ENCODE data around the gene ABHD14A.

Gene ABHD14A

DNA sequence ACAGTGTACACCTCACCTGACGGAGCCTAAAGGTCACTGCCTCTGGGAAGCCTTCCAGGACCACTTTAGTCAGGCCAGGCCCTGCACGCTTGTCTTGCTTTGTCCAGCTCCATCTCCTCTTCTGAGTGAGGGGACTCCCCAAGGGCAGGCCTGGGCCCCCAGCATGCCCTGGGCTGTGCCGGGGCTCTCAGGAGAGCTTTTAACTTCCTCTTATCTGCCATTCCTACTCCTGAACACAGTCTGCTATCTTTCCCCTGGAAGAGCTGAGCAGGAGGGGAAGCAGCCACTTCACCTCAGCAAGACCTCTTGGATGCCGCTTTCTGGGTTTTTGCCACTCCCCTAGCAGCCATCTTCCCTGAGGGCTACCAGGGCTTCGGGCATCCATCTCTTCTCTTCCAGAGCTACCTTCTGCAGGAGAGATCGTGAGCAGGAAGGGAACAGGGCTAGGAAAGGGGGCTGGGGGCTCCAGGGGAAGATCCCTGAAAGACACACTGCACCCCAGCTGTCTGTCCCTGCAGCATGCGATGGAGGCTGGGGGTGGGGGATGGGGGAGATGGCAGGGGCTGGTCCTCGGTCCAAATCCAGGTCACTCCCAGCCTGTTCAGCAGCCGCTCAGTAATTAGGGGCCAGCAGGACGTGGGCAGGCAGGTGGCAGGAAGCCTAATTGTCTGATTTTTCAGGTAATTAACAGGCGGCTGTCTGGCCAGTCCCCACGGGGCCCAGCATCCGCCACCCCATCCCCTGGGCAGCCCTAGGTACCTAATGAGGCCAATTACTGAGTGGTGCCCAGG, 40.8 kb downstream of the ABHD14A start:
- no peak for DNase-seq (ENCODE audit: low read depth in 2 of 2, low spot score in 1 of 2)

DNA sequence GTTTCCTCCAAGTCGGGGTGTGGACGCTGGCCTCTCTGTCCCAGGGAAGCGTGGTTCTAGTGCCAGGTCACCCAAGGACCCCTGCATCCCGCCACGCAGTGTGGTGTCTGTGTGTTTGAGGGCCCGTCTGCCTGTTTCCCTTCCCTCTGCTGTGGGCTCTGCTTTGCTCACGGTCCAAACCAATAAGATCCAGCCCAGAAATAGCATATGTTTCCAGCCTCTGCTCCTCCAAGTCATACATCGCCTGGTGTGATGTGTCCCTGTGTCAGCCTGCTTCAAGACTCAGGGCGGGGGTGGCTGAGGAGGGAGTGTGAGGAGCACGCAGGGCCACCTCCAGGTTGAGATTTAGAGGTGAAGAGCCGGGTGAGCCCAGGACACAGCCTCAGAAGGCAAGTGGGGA, 42.7 kb downstream of the ABHD14A start:
- DNase-seq (ENCODE audit: low read depth in 2 of 2, low spot score in 1 of 2), result no peak

DNA sequence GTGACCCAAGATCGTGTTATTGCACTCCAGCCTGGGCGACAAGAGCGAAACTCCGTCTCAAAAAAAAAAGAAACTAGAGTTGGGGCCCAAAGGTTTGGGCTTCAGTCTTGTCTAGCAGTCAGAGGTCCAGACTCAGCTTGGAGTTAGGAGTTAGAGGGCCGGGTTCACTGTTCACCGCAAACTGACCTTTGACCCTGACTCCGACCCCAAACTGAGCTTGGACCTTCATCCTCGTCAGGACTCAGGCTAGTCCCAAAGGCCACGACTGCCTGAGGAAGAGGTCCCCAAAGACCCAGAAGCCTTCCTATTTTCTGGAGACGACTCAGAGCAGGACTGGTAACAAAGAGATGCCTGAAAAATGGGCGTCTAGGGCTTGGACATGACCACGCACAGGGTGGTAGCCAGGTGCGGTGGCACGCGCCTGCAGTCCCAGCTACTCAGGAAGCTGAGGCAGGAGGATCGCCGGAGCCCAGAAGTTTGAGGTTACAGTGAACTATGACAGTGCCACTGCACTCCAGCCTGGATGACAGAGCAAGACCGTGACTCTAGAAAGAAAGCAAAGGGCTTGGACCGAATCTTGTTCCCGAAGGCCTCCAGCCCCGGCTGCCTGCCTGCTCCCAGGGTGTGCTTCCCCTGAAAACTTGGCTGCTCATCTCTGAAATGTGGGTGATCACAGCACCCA, 43.6 kb downstream of the ABHD14A start:
- DNase-seq (ENCODE audit: low read depth in 2 of 2, low spot score in 1 of 2), result no peak

DNA sequence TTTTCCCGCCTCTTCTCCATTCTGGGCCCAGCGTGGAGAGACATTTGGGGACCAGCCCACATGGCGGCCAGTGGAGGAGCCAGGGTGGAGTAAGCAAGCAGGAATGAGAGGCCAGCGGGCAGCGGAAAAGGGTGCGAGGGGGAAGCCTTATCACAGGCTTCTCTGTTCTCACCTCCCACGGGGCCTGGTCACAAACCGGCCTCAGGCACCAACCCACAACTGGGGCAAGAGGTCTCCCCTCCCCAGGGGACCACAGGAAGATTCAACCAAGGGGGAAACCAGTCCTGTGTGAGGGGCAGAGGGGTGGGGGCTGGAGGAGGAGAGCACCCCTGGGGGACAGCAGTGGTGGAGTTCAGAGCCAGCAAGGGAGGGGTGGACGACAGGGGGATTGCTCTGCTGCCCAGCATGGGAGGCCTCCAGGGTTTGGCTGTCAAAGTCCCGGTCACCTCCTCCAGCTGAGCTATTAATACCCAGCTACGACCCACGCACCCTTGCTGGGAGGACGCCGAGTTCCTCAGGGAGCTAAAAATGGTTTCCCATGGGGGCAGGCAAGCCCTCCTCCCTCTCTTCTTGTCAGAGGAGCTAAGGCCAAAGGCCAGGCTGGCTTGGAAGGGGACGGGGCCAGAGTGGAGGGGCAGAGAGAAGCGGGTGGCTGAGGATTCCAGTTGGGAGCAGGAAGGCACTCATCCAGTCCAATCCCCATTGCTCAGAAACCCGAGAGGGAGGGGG, 44.7 kb downstream of the ABHD14A start:
- no peak for DNase-seq (ENCODE audit: low read depth in 2 of 2, low spot score in 1 of 2)

DNA sequence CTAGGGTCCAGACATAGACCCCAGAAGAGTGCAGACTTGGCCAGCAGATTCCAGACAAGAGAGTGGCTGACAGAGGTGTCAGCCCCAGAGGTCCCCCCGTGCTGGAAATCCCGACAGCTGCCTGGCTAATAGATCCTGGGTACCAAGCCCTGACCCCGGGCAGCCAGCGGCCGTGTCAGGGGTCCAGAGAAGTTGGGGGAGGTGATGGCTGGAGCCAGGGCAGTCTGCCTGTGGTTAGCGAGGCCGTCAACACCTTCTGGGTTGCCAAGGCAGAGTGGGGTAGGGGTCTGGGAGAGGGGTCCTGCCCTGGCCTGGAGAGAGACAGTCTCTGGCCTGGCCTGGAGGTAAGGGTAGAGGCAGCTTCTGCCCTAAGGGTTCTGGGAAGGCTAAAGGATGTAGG, 45.9 kb downstream of the ABHD14A start:
- DNase-seq (ENCODE audit: low read depth in 2 of 2, low spot score in 1 of 2), result no peak

DNA sequence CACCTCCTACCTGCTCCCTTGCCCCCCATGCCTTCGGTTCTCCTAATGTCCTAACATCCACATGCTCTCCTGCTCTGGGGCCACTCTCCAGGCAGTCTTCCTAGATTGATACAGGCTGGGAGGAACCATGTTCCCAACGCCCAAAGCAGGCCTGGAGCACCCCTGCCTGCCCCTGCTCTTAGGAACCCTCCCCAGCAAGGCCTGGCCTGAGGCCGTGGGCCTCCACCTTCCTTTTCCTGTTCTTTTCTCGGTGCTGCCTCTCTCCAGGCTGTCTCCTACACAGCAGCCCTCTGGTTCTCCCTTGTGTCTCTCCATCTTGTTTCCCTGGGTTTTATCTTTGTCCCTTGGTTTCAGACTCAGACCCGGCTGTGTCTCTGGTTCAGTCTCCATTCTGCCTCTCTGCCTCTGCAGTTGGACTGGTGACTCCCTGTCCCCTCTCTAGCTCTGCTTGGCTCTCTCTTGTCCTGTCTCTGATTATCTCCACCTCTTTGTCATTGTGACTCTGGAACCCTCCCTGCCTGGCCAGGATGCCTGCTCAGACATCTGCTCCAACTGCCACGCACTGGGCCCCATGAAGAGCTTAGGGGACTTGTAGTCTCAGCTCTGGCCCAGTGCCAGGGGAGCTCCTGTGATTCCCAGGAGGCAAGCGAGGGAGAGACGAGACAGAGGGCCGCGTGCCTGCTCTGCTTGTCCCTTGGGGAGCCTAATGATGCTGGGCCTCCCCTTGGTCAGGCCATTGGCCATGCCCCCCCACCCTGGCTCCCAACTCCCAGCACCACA, 46.8 kb downstream of the ABHD14A start:
- no peak for DNase-seq (ENCODE audit: low read depth in 2 of 2, low spot score in 1 of 2)

DNA sequence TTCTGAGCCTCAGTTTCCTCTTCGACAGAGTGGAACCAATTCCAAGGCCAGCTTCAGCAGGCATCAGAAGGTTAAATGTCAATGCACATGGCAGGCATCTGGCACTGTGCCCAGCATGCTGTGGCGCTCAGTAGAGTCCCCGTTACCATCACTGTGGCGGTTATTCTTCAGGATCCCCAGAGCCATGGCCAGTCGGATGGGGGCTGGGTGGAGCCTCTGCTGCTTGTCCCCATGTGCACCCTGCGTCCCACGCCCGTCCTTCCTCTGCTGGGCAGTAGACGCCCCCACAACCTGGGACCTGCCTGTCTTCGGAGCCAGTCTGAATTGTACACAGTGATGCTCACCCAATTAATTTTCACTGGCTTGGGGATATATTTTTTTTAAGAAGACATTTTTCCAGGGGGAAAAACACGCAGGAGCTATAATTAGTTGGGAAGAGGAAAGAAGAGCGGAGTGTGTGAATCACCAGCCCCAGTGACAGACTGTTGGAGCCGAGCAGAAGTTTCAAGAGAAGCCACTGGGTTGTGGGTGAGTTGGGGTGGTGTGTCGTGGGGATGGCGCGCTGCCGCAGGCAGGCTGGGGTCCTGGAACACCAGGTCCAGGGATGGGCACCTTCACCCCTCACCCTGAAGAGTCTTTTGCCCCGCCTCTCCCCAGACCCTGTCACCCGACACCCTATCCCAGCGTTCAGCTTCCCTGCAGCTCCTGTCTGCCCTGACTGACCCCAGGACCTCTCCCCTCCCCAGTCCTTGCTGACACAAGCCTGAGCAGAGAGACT, 47.6 kb downstream of the ABHD14A start:
- DNase-seq (ENCODE audit: low read depth in 2 of 2, low spot score in 1 of 2), result no peak

DNA sequence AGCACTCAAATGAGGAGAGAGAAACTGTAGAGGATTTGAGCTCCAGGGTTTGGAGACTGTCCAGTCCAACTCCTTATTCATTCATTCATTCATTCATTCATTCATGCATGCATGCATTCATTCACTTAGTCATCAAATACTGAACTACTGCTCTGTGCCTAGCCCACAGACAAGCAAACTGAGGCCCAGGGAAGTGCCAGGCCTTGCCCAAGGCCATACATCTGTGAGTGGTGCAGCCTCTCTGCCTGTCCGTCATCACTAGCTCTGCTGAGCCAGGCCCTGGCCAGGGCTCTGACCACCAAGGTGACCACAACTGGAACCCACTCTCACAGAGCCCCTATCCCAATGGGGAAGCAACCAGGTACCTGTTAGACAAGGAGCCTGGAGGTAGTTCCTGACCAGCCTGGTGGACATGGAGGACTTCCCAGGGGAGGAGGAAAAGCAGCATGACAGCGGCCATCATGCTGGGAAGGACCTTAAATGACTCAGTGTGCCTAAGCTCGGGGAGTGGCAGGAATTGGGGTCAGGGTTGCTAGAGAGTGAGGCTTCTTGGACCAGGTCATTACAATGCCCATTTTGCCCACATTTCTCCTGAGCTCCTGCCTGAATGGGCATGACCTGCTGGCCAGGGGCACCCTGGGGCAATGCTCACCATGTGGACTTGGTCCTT, 48.4 kb downstream of the ABHD14A start:
- DNase-seq (ENCODE audit: low read depth in 2 of 2, low spot score in 1 of 2), result no peak

DNA sequence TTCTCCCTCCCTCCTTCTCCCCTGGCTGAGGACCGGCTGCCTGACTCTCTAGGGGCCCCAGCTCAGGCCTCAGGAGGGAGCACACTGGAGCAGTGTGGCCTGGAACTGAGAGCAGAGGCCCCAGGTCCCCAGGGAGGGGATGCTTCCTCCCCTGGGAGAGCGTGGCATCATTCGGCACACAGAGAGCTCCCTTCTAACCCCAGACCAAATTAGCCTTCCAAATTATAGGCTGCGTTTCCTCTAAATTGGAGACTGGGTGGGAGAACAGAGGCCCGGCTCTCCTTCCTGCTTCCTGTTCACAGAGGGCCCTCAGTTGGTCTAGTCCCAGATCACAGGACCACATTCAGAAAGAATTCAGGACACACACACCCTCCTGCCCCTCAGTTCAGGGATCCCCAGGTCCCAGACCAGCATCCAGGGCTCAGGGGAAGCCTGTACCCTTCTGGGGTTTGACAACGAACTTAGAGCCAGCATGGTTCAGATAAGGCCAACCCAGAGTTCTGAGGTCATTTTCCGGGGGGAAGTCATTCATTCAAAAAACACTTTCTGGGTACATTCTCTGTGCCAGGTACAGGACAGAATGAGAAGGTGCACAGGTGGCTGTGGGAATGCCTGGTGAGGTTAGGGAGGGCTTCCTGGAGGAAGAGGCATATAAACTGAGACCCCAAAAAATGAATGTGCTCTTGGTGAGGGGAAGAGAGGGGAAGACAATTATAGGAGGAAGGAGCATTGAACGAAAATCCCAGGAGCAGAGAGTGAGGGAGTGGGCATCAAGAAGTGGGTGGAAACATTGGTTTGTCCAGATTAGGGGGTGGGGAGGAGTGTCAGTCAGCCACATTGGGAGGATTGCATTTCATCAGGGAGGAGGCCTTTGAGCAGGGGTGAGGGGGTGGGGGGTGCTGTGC, 49.2 kb downstream of the ABHD14A start:
- DNase-seq (ENCODE audit: low read depth in 2 of 2, low spot score in 1 of 2), result no peak

DNA sequence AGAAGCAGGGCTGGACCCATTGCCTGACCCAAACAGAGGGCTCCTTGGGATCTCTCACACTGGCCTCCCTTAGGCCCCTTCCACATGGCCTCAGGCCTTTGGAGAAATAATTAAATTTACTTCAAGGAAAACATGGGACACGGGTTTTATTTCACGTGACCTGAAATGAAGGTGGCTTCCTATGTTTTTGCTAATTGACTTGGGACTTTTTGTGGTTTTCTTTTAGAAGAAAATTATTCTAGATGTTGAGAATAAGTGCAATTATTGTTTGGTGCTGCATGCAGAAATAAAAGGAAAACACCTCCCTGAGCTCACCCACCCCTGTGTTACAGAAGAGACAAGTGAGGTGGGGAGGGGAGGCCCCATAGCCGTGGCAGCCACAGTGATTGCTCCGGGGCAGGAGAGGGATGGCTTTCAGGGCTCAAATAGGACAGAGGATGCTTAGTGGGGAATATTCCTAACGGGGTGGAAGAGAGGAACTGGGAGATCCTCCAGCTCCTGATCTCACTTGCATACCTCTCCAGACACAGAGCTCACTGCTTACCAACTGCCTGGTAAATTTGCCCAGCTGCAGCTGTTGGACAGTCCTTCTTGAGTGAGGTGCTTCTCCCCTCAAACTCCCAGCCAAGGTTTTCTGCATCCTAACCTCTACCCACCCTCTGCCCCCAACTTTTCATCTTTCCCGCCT, 50.0 kb downstream of the ABHD14A start:
- no peak for DNase-seq (ENCODE audit: low read depth in 2 of 2, low spot score in 1 of 2)

DNA sequence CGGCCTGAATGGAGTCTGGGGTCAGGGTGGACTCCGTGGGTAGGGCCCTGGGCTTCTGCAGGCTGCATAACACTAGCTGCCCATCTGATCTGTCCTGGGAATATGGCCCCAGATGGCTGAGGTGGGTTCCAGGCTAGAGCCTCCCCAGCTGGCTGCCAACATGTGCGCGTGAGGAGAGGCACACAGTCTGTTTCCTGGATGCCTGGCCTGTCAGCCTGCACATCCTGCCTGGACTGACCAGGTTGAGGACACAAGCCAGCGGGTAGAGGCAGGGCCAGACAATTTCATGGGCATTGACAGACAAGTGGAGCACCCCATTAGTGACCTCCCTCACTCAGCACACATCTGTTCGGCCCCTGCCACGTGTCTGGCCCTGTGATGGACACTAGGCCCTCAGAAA, 50.6 kb downstream of the ABHD14A start:
- DNase-seq (ENCODE audit: low read depth in 2 of 2, low spot score in 1 of 2), result no peak

DNA sequence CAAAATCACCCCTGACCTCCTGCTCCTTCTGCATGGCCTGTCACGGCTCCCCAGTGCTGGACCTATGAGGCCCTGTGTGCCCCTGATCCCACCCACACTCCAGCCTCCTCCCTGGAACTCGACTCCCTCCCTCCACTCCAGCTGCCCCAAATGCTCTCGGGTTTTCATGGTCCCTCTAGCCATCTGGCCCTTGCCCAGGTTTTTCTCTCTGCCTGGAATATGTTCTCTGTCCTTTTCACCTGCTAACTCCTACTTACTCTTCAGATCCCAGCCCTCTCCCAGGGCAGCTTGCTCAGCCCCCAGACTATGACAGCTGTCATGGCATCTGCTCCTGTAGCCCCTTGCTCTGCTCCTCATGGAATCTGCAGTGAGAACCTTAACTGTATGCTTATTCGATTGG, 51.2 kb downstream of the ABHD14A start:
- no peak for DNase-seq (ENCODE audit: low read depth in 2 of 2, low spot score in 1 of 2)

DNA sequence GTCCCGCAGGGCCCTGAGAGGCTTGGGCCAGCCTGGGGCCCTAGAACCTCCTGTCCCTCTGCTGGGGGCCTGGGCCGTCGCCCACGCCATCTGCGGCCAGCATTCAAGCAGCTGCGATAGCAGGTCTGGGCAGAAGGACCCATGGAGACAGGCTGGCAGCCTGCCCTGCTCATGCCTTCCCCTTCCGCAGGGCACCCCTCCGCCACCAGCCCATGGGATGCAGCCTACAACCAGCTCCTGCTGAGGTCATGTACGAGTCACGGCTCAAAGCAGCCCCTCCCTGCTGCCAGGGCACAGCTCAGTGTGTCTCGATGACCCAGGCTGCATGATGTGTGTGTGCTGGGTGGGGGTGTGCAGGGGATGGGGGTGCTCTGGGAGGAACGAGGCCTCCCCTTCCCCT, 53.7 kb downstream of the ABHD14A start:
- DNase-seq (ENCODE audit: low read depth in 2 of 2, low spot score in 1 of 2), result no peak

DNA sequence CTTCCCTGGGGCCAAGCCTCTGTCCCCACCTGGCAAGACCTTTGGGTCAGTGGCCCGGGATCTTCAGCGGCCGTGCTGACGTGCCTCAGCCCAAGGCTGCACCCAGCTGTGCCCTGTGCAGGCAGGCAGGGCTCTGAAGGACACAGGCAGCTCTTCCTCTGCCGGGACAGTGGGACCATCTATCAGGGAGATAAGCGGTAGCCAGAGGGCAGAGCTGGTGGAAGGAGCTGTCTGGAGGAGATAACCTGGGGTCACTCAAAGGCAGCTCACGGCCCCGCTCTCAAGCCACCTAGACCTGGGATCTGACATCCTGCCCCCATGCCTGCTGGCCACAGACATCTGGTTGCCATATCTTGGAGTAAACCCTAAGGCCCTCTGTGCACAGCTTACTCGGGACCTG, 54.2 kb downstream of the ABHD14A start:
- DNase-seq (ENCODE audit: low read depth in 2 of 2, low spot score in 1 of 2), result no peak

DNA sequence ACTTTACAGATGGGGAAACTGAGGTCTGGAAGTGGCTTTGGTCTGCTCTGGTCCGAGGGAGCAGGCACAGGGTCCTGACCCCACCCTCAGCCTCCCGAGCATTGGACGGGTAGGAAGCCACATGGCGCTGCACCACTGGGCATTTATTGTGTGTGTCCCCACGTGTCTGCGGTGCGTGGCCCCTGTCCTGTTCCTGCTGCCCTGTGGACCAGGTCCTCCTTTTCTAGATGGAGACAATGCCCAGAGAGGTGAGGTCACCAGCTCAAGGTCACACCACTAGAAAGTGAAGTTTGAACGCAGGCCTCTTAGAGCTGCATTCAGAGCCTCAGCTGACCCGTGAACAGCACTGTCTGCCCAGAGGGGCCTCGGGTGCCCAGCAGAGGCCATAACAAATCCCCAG, 54.7 kb downstream of the ABHD14A start:
- DNase-seq (ENCODE audit: low read depth in 2 of 2, low spot score in 1 of 2), result no peak

Measured in stimulated activated CD8-positive, alpha-beta memory T cell treated with anti-CD3 and anti-CD28 coated beads, Interleukin-4, amount 100 ng/mL, for 4 hours (primary cell).